Stimulated activated CD4-positive, alpha-beta T cell treated with anti-CD3 and anti-CD28 coated beads, Interleukin-4, amount 100 ng/mL, for 4 hours (primary cell): ENCODE data around the gene SIDT2.
"Not testable (repeated sequence)": the region's sequence is repeated elsewhere in the genome, so short reads cannot be mapped to it uniquely, and the experiment has no call there.

Source experiments
- DNase-seq, 2 experiments: peaks; one replicate each; pipeline ENCODE4 v3.0.0-alpha.2; 2020

The SIDT2 gene

DNA sequence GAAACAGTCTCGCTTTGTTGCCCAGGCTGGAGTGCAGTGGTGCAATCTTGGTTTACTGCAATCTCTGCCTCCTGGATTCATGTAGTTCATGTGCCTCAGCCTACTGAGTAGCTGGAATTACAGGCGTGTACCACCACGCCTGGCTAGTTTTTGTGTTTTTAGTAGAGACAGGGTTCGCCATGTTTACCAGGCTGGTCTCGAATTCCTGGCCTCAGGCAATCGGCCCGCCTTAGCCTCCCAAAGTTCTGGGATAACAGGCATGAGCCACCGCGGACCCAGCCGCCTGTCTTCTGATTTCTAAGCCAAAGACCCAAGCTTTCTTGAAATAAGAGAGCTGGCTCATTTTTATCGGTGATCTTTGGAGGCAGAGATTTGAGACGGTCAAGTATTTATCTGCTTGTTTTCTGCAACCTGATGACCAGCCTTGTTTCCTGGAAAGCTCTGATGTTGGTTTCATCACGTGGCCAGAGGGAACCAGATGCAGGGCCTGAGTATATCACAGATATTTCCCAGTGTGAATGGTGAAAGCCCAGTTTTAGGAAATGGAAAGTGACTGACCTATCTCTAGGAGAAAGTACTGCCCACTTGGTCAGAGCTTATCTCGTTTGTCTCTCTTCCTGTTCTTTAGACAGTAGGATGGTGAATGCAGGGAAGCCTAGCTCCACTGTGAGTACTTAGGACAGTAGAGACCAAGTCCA lies 5.7 kb upstream of the SIDT2 start:
- no peak for DNase-seq

DNA sequence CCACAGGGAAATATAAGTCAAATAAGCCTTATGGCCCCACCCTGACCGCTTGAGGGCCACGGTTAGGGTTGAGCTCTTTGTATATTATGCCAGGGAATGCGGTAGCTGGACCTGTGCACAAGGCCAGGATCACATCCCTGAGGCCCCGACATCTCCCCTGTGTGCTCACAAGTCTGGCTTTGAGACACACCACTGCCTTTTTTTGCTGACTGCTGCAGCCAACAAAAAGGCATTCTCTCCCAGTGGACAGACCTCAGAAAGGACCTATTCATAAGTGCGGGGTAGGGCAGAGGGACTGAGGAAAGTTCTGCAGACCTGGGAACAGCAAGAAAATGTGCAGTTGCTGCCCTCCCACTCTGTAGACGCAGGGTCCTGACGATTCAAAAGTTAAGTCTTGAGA lies 3.4 kb upstream of the SIDT2 start:
- no peak for DNase-seq

DNA sequence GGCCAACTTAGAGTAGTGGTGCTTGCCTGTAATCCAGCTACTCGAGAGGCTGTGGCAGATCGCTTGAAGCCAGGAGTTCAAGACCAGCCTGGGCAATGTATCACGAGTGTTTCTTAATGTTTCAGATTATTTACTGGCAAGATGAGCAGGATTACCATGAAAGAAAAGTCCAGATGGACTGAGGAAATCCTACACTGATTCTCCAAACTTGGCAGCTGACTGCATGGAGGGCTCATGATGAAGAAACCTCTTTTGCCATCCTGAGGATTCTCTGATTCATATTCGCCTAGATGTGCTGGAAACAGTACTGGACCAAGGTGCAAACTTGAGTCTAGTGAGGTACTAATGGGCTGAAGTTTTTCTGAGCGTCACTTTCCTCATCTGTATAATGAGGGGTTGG lies 2.8 kb upstream of the SIDT2 start:
- DNase-seq: no peak

DNA sequence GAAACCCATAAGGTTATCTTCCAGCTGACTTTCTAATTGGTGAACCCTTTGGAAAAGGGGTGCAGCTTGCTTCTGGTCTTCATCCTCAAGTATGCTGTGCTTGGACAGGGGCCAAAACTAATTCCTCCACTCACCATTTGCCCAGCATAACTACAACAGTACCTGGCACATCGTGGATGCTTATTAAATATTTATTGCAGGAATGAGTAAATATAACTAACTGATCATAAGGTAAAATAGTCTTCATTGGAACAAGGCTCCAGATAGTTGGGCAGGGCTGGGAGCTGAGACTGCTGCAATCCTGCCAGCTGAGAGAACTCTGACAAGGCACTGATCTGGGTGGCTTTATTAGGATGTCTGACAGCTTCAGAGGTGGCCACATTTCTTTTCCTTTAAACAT lies 2.4 kb upstream of the SIDT2 start:
- DNase-seq: no peak

DNA sequence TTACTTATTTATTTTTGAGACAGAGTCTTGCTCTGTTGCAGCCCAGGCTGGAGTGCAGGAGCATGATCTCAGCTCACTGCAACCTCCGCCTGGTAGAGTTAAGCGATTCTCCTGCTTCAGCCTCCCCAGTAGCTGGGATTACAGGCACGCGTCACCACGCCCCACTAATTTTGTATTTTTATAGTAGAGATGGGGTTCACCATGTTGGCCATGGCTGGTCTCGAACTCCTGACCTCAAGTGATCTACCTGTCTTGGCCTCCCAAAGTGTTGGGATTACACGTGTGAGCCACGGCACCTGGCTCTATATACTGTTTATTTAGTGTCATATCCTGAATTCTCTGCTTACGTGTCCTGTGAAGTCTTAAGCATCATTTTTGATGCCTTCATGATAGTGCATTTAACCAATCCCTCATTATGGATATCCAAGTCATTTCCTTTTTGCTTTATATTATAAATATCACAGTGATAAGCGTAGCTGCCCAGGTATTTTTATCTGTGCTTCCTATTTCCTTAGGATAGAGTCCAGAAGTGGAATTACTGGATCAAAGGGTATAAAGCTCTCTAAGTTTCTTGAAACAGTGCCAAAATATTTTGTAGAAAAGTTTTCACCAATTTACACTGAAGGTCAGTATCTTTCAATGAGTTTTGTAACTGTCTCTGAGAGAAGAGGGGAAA lies 871 bp upstream of the SIDT2 start:
- DNase-seq: no peak

DNA sequence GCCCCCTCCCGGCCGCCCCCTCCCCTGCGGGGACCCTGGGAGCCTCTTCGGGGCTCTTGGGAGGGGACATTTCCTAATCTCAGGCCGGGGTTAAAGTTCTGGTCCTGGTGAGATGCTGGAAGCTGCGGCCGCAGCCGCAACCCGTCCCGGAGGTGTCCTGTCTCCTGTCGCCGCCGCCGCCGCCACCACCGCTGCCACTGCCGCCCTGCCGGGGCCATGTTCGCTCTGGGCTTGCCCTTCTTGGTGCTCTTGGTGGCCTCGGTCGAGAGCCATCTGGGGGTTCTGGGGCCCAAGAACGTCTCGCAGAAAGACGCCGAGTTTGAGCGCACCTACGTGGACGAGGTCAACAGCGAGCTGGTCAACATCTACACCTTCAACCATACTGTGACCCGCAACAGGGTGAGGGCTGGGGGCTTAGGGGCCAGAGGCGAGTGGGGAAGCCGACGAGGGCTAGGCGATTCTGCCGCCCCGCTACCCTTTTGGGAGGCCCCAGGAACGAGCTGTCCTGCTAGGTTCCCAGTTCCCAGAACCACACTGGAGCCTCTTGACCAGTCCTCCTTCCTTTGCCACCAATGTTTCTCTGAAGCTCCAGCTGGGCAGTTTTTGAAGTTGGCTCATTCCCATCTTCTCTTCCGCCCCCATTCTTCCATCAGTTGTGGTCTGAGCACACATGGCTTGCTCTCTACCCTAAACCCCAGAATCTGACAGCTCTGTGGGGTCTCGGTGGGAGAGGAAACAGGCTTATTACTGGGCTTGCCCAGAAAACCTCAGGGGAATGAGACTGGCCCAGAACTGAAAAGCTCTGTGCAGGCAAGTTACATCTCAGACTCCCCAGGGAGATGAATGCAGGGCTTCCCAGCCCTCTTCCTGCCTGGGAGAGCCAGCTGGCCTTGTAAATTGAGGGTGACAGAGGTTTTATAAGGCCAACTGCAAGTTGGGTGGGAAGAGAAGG lies 781 bp downstream of the SIDT2 start:
- peak; percentile 19 to 36 for DNase-seq

DNA sequence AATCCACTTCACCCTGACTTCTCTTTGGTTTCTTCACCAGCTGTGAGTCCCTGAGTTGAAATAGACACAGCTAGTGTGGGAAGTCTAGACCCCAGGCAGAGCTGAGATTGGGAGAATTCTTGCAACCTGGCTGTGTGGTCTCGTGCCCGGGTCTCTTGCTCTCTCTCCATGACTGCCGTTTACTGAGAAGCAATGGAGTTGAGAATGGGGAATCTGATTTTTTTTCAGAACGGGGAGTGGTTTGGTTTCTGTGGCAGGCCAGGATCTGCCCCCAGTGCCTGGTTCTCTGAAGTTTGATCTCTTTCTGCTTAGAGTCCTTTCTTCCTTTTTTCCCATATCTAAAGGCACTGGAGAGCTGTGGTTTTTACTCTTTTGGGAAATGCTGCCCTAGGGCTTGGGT lies 1.5 kb downstream of the SIDT2 start:
- DNase-seq: no peak

DNA sequence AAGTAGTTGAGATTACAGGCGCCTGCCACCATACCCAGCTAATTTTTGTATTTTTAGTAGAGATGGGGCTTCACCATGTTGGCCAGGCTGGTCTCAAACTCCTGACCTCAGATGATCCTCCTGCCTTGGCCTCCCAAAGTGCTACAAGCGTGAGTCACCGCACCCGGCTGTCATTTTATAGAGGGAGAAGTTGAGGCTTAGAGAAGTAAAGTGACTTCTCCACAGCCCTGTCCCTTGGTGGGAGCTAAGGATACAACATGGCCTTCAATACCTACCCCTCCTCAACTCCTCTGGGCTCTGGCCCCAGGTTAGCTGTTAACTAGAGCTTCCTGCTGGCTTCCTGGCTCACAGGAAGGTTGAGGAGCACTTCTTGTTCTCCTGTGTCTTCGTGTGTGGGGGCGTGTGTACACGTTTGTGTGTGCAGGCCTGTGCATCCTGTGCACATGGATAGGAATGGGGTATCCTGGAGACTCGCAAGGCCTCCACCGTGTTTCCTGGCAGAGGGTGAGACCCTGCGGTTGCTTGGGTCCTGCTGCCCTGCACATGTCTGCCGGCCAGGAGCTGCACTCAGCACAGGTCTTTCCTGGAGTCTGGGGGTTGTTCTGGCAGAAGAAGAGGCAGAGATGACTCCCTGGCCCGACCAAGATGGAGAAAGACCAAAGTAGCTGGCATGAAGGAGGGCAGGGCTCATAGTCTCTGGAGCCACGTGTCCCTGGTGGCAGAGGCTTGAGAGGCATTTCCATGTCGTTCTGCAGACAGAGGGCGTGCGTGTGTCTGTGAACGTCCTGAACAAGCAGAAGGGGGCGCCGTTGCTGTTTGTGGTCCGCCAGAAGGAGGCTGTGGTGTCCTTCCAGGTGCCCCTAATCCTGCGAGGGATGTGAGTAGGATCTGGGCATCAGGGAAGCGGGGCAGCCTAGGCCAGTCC lies 2.4 kb downstream of the SIDT2 start:
- peak; percentile 43 to 44 for DNase-seq

DNA sequence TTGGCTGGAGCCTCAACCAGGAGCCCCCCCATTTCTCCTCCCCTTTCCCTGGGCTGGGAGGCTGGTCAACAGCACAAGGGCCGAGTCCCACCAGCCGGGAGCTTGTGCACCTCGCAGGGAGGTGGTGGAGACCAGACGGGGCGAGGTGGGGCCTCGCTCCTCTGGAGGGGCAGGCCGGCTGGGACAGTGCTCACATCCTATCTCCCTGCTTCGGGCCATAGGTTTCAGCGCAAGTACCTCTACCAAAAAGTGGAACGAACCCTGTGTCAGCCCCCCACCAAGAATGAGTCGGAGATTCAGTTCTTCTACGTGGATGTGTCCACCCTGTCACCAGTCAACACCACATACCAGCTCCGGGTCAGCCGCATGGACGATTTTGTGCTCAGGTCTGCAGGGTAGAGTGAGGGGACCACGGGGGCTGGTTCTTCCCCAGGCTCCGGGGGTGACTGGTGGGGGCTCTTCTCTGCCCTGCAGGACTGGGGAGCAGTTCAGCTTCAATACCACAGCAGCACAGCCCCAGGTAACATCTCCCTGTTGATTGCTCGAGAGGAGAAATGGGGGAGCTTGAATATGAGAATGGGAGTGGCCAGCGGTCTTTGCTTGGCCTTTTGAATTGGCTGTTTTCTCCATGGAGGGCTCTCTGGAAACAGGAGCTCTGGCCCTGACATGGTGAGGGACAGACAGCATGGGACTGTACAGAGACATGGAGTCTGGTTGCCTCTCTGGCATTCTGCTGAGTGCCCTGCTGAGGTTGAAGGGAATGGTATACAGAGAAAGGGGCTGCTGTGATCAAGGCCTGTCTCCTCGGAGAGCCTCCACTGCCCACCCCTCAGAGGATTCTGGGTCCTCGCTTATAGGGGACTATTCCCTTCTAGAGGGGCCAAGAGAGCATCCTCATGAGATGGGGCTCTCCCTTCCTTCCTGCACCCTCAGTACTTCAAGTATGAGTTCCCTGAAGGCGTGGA lies 3.3 kb downstream of the SIDT2 start:
- DNase-seq: no peak

DNA sequence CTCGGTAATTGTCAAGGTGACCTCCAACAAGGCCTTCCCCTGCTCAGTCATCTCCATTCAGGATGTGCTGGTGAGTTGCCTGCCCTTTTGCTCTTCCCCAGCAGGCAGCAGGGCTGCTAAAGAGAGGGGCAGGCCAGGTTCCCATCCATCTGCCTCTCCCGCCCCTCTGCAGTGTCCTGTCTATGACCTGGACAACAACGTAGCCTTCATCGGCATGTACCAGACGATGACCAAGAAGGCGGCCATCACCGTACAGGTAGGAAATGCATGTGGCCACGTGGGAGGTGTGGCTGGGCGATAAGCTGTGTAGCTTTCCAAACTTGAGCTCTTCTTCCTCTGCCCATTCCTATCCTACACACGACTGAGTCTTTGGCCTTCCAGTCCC lies 4.0 kb downstream of the SIDT2 start:
- DNase-seq: no peak

DNA sequence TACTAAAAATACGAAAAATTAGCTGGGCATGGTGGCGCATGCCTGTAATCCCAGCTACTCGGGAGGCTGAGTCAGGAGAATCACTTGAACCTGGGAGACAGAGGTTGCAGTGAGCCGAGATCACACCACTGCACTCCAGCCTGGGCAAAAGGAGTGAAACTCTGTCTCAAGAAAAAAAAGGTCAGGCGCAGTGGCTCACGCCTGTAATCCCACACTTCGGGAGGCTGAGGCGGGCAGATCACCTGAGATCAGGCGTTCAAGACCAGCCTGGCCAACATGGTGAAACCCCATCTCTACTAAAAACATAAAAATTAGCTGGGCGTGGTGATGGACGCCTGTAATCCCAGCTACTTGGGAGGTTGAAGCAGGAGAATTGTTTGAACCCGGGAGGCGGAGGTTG lies 4.6 kb downstream of the SIDT2 start:
- DNase-seq: not testable (repeated sequence)

DNA sequence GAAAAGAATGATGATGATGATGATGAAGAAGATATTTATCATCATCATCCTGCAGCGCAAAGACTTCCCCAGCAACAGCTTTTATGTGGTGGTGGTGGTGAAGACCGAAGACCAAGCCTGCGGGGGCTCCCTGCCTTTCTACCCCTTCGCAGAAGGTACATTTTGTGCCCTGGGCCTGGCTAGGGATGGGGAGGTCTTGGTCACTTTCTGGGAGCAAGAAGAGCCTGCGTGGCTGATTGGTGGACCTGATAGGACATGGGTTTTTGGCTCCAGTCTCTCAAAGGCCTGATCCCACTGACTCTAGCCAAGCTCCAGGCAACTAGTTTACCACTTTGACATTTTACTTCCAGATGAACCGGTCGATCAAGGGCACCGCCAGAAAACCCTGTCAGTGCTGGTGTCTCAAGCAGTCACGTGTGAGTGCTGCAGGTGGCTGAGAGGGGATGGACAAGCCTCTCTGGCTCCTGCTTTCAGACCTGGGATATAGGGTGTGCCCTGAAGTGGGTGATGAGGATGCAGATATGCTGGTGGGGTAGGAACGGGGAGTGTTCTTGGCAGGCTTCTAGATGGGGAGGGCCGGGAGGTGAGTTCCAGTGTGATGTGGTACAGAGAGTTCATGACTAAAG lies 5.3 kb downstream of the SIDT2 start:
- DNase-seq: no peak

DNA sequence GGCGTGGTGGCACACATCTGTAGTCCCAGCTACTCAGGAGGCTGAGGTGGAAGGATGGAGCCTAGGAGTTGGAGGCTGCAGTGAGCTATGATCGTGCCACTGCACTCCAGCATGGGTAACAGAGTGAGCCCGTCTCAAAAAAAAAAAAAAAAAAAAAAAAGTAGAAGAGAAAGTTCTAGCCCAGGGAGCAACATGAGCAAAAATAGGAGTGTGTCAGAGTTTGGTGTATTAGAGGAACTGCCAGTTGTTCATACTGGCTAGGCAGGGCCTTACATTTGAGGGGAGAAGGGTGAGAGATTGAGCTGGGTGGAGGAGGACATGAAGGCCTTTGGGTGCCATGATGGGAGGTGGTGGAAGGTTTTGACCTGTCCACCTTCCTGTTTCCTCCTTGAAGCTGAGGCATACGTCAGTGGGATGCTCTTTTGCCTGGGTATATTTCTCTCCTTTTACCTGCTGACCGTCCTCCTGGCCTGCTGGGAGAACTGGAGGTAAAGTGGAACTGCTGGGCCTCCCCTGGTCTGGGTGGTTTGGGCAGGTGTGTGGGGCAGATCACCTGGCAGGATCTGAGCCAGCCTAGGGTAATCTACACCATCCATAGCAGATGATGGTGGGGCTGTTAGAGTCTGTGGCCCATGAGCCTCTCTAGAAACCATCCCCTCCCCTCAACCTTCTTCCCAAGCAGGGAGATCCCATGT lies 7.3 kb downstream of the SIDT2 start:
- DNase-seq: no peak

DNA sequence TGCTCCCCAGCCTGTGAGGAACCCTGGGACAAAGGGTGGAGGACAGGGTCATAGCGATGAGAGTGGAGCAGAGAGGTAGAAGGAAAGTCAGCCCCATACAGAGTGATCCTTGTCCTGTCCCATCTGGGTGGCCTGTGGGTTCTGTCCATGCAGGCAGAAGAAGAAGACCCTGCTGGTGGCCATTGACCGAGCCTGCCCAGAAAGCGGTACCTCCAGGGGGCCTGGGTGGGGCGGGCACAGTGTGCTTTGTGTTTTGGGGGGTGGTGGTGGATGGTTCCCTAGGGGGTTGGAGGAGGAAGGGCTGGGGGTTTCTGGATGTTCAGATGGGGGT lies 7.9 kb downstream of the SIDT2 start:
- no peak for DNase-seq

DNA sequence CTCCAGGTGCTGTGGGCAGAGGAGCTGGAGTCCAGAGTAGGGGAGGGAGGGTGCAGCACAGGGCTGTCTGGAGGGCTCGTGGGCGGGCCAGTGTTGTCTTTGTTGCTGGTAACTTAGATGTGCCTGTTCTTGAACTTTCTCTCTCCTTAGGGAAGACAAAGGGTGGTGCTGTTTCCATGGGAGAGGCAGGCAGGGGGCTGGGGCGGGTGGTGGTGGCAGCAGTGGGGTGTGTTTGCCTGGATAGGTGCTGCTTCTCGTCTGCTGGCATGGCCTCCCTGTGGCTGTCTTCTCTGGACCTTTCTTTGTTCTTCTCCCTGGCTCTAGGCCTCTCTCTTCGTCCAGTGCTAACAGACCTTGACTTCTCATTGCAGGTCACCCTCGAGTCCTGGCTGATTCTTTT lies 8.5 kb downstream of the SIDT2 start:
- DNase-seq: no peak

DNA sequence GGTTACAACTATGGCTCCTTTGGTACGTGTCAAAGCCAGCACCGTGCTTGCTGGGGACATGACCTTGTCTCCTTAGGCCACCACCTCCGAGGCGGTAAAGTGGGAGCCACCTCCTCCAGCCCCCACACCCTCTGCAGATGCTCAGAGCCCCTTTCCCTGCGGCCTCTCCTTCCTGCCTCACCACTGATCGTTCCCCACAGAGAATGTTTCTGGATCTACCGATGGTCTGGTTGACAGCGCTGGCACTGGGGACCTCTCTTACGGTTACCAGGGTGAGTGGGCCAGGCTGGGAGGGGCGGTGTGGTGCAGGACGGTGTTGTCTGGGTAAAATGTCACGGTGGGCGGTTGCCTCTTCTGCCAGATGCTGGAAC lies 8.9 kb downstream of the SIDT2 start:
- DNase-seq: no peak

DNA sequence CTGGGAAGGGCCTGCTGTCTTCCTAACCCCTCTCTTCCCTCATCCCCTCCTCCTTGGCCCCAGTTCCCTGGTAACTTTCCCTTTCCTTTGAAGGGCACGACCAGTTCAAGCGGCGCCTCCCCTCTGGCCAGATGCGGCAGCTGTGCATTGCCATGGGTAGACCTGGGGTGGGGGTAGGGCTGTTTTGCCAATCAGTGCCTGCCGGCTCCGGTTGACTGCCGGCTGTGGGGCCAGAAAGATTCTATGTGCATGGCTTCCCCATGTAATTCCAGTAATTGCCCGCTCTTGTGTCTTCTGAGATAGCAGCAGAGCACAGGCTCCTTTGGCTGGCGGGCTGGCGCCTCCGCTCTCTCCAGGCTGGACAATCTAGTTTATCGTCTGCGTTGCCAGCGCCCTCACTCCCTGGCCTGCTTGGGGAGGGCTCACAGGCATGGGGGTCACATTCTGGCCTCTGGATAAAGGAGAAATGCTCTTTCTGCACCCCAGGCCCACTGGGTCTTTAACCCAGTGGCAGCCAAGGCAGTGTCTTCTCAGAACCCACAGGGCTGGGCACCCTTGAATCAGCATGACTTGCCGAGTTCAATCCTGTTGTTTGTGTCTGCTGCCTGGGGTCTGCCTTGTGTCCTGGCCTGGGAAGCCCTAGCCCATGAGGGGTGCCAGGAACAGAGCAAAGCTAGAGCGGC lies 9.4 kb downstream of the SIDT2 start:
- DNase-seq: no peak

DNA sequence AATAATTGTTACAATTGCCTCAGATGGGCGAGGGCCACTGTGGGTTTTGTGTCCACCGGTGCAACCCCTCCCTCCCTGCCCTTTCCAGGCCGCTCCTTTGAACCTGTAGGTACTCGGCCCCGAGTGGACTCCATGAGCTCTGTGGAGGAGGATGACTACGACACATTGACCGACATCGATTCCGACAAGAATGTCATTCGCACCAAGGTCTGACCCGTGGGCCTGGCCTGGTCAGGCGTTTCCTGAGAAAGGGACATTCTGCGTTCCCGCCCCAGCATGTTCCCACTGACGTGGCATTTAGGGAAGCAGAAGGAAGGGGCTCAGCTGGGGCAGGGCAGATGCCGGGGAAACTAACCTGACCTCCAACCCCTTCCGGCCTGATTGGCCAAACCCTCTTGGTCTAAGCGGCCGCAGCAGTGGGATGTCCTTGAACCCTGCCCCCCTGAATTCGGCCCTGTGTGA lies 10.1 kb downstream of the SIDT2 start:
- no peak for DNase-seq

DNA sequence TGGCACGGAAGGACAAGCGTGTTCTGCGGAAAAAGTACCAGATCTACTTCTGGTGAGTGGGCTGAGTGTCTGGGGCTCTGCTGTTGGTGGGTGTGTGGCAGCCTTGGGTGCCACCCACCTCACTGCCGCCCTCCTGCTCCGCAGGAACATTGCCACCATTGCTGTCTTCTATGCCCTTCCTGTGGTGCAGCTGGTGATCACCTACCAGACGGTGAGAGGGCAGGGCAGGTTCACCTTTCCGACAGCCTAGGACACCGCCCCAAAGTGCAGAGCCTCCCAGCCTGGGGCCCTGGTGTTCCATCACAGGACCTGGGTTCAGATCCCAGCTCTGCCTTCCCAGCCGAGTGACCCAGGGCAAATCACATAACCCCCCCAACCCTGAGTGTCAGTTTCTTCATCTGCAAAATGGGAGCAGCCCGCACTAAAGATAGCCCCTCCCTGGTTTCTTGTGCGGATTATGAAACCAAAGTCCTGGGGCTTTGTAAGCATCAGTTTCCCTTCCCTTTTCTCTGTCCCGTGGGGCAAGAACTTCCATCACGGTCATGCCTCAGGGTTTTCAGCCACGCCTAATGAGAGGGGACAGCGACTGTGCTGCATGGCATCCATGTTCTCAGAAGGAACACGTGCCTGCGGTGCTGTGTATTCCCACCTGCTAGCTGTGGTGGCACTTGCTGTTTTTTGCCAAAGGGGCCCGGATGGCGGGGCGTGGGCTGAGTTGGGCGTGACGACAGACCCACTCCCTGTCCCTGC lies 10.8 kb downstream of the SIDT2 start:
- DNase-seq: no peak
